Measurements from ENCODE around the gene GGPS1.
A peak's percentile ranks its signal among the peaks of the same experiment; 100 is the strongest.

GRCh38 chr1:235327559-235328270 is 655 bp upstream of the GGPS1 start, which contains the start of gene ARID4B:
- TF ChIP-seq, protein P1, sequence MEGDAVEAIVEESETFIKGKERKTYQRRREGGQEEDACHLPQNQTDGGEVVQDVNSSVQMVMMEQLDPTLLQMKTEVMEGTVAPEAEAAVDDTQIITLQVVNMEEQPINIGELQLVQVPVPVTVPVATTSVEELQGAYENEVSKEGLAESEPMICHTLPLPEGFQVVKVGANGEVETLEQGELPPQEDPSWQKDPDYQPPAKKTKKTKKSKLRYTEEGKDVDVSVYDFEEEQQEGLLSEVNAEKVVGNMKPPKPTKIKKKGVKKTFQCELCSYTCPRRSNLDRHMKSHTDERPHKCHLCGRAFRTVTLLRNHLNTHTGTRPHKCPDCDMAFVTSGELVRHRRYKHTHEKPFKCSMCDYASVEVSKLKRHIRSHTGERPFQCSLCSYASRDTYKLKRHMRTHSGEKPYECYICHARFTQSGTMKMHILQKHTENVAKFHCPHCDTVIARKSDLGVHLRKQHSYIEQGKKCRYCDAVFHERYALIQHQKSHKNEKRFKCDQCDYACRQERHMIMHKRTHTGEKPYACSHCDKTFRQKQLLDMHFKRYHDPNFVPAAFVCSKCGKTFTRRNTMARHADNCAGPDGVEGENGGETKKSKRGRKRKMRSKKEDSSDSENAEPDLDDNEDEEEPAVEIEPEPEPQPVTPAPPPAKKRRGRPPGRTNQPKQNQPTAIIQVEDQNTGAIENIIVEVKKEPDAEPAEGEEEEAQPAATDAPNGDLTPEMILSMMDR (IDR thresholded peaks at IDR 0.05), result peak in 1 of 6 experiments; percentile 13
- TF ChIP-seq POLR2A (IDR thresholded peaks at IDR 0.05), result peak in 2 of 4 donors; percentile 70 to 79
